Osteoblast (primary cell): ENCODE data around the gene GRXCR1. TPM values are rescaled to one million over a fixed set of nuclear protein-coding genes. Genes with fewer than 3 reads are reported as not detected.

Experiments used
- DNase-seq: peaks from one replicate; pipeline ENCODE4 v3.0.0; 2011; ENCODE audit warnings: low spot score, mixed read lengths; ENCODE audit not compliant: insufficient read length; ENCODE audit errors: missing footprints
- H2AFZ ChIP-seq: 2 replicates; pipeline ENCODE4 v1.6.0; 2011; ENCODE audit warnings: mild to moderate bottlenecking, low read length
- H3K27ac ChIP-seq: 2 replicates; pipeline ENCODE4 v1.5.1; 2011; ENCODE audit warnings: mild to moderate bottlenecking, low read depth, low read length, moderate library complexity
- H3K27me3 ChIP-seq: 2 replicates; pipeline ENCODE4 v1.6.0; 2012; ENCODE audit warnings: mild to moderate bottlenecking, control low read depth, inconsistent platforms, low read length, moderate library complexity; ENCODE audit not compliant: insufficient read depth
- H3K36me3 ChIP-seq: 2 replicates; pipeline ENCODE4 v1.5.1; 2011; ENCODE audit warnings: mild to moderate bottlenecking, low read length, control low read depth, moderate library complexity; ENCODE audit not compliant: insufficient read depth
- H3K4me1 ChIP-seq: 2 replicates; pipeline ENCODE4 v1.5.1; 2011; ENCODE audit warnings: mild to moderate bottlenecking, low read length, control low read depth, moderate library complexity; ENCODE audit not compliant: insufficient read depth
- H3K4me2 ChIP-seq: 2 replicates; pipeline ENCODE4 v1.6.0; 2011; ENCODE audit warnings: mild to moderate bottlenecking, low read length; ENCODE audit not compliant: insufficient read depth
- H3K4me3 ChIP-seq: fragments of 200-600 bp; sonication (generic); 3 replicates; pipeline ENCODE4 v1.5.1; 2012; ENCODE audit warnings: mild to moderate bottlenecking, low read length, inconsistent platforms; ENCODE audit not compliant: insufficient read depth
- H3K79me2 ChIP-seq: 2 replicates; pipeline ENCODE4 v1.6.0; 2012; ENCODE audit warnings: mild to moderate bottlenecking, low read length, control low read depth, inconsistent platforms; ENCODE audit not compliant: insufficient read depth
- H3K9me3 ChIP-seq: 2 replicates; pipeline ENCODE4 v1.5.1; 2011; ENCODE audit warnings: low read depth, low read length, control low read depth
- H4K20me1 ChIP-seq: 2 replicates; pipeline ENCODE4 v1.6.0; 2012; ENCODE audit warnings: mild to moderate bottlenecking, low read length, control low read depth; ENCODE audit not compliant: insufficient read depth
- CTCF ChIP-seq: IDR thresholded peaks from 2 replicates; pipeline ENCODE4 v1.5.1; 2011; ENCODE audit warnings: mild to moderate bottlenecking, low read depth, low read length, moderate library complexity; ENCODE audit errors: extremely low read depth
- total RNA-seq: library from RNA; depleted of rRNA; stranded (reverse); fragments of >200 nt; gene quantifications from 2 replicates; pipeline ENCODE4 v1.2.3, GENCODE V29; 2012

Gene GRXCR1
- total RNA-seq, 1 donor = not detected

GRCh38 chr4:42878863-42879262 is 13.7 kb upstream of the GRXCR1 start:
- Histone ChIP-seq H2AFZ (no peak overlapping the region), H3K4me2 (no peak overlapping the region), H3K36me3 (no peaks in the 10 kb centered on the region), H3K4me1 (no peaks in the 10 kb centered on the region), H3K27me3 (no peaks in the 10 kb centered on the region), H3K79me2 (no peaks in the 10 kb centered on the region), H3K9me3 (no peaks in the 10 kb centered on the region), H3K4me3 (no peak overlapping the region), H4K20me1 (no peaks in the 10 kb centered on the region), H3K27ac (no peak overlapping the region)
- no peak for TF ChIP-seq CTCF
- no peak for DNase-seq

GRCh38 chr4:42881253-42881652 is 11.3 kb upstream of the GRXCR1 start:
- Histone ChIP-seq H3K27ac (no peak overlapping the region), H3K4me1 (no peaks in the 10 kb centered on the region), H3K36me3 (no peaks in the 10 kb centered on the region), H4K20me1 (no peaks in the 10 kb centered on the region), H3K27me3 (no peaks in the 10 kb centered on the region), H3K4me3 (no peak overlapping the region), H3K79me2 (no peaks in the 10 kb centered on the region), H3K4me2 (no peak overlapping the region), H2AFZ (no peak overlapping the region), H3K9me3 (no peaks in the 10 kb centered on the region)
- no peak for DNase-seq
- TF ChIP-seq CTCF = no peak

- Histone ChIP-seq H3K79me2 (no peaks in the 10 kb centered on the region), H3K4me2 (no peak overlapping the region), H4K20me1 (no peaks in the 10 kb centered on the region), H2AFZ (no peak overlapping the region), H3K27me3 (no peaks in the 10 kb centered on the region), H3K27ac (no peak overlapping the region), H3K4me1 (no peaks in the 10 kb centered on the region), H3K36me3 (no peaks in the 10 kb centered on the region), H3K4me3 (no peak overlapping the region), H3K9me3 (no peaks in the 10 kb centered on the region)
- TF ChIP-seq CTCF = no peak
- no peak for DNase-seq
These were observed 869 bp upstream of the GRXCR1 start for GRCh38 chr4:42891644-42892043.

GRCh38 chr4:42895452-42895851 is 2.9 kb downstream of the GRXCR1 start:
- Histone ChIP-seq H3K4me2 (no peak overlapping the region), H3K4me1 (no peaks in the 10 kb centered on the region), H2AFZ (no peak overlapping the region), H3K27ac (no peak overlapping the region), H3K27me3 (no peaks in the 10 kb centered on the region), H3K79me2 (no peaks in the 10 kb centered on the region), H3K9me3 (no peaks in the 10 kb centered on the region), H4K20me1 (no peaks in the 10 kb centered on the region), H3K36me3 (no peaks in the 10 kb centered on the region), H3K4me3 (no peak overlapping the region)
- DNase-seq = no peak
- no peak for TF ChIP-seq CTCF
